WERI-Rb-1 (cell line): Measurements from ENCODE around the gene LSAMP.

ENCODE experiments used
- DNase-seq: peaks from one replicate; pipeline ENCODE4 v3.0.0-alpha.2; 2020
- H3K27ac ChIP-seq: fragments of 250-450 bp; sonication (Bioruptor Pico); 2 replicates; pipeline ENCODE4 v1.5.1; 2020; ENCODE audit warnings: mild to moderate bottlenecking, moderate library complexity
- H3K27me3 ChIP-seq: fragments of 250-450 bp; sonication (Bioruptor Pico); 2 replicates; pipeline ENCODE4 v1.5.1; 2021; ENCODE audit warnings: mild to moderate bottlenecking, low read depth, moderate library complexity; ENCODE audit not compliant: insufficient read depth, severe bottlenecking
- H3K36me3 ChIP-seq: fragments of 250-450 bp; sonication (Bioruptor Pico); 2 replicates; pipeline ENCODE4 v1.5.1; 2020; ENCODE audit warnings: mild to moderate bottlenecking, moderate library complexity
- H3K4me3 ChIP-seq: 2 replicates; pipeline ENCODE4 v1.5.1; 2011; ENCODE audit warnings: low read depth, mild to moderate bottlenecking, control low read depth, low read length
- H3K9me3 ChIP-seq: fragments of 250-450 bp; sonication (Bioruptor Pico); 2 replicates; pipeline ENCODE4 v1.5.1; 2021; ENCODE audit warnings: mild to moderate bottlenecking, moderate library complexity; ENCODE audit not compliant: severe bottlenecking
- CTCF ChIP-seq: IDR thresholded peaks from 2 replicates; pipeline ENCODE4 v1.5.1; 2011; ENCODE audit warnings: low read depth, mild to moderate bottlenecking, control low read depth, inconsistent platforms, low read length

LSAMP gene

GRCh38 chr3:116155841-116156240, 289.4 kb downstream of the LSAMP start:
- no peaks in the 10 kb centered on the region for H3K9me3 ChIP-seq
- DNase-seq, result peak; percentile 22
- H3K4me3 ChIP-seq, result no peak overlapping the region

GRCh38 chr3:116154389-116154788, 290.9 kb downstream of the LSAMP start:
- Histone ChIP-seq H3K4me3 (no peak overlapping the region), H3K27me3 (no peaks in the 10 kb centered on the region), H3K27ac (no peak overlapping the region), H3K36me3 (no peaks in the 10 kb centered on the region), H3K9me3 (no peaks in the 10 kb centered on the region)
- no peak for DNase-seq
- TF ChIP-seq CTCF, result no peak

More at GRCh38 chr3:116155841-116156240, 289.4 kb downstream of the LSAMP start:
- Histone ChIP-seq H3K27ac (no peak overlapping the region), H3K27me3 (no peaks in the 10 kb centered on the region), H3K36me3 (no peaks in the 10 kb centered on the region)
- TF ChIP-seq CTCF, result no peak

GRCh38 chr3:116153174-116153573, 292.1 kb downstream of the LSAMP start:
- DNase-seq, result no peak
- no peaks in the 10 kb centered on the region for H3K27me3 ChIP-seq
- TF ChIP-seq CTCF, result no peak
- no peaks in the 10 kb centered on the region for H3K9me3 ChIP-seq
- H3K27ac ChIP-seq, result no peak overlapping the region
- no peaks in the 10 kb centered on the region for H3K36me3 ChIP-seq
- H3K4me3 ChIP-seq, result no peak overlapping the region

GRCh38 chr3:116150655-116151167, 294.6 kb downstream of the LSAMP start:
- H3K27ac ChIP-seq, result no peak overlapping the region
- H3K36me3 ChIP-seq, result no peaks in the 10 kb centered on the region
- peaks cover 4% of the 10 kb centered on the region for H3K9me3 ChIP-seq
- no peak for TF ChIP-seq CTCF
- no peak overlapping the region for H3K4me3 ChIP-seq
- H3K27me3 ChIP-seq, result no peaks in the 10 kb centered on the region
- DNase-seq, result no peak

GRCh38 chr3:116148881-116149851, 296.1 kb downstream of the LSAMP start:
- H3K27me3 ChIP-seq, result no peaks in the 10 kb centered on the region
- peaks cover 4% of the 10 kb centered on the region for H3K9me3 ChIP-seq
- H3K27ac ChIP-seq, result no peak overlapping the region
- no peak overlapping the region for H3K4me3 ChIP-seq
- no peaks in the 10 kb centered on the region for H3K36me3 ChIP-seq
- DNase-seq, result no peak
- TF ChIP-seq CTCF, result no peak
